ENCODE results near the gene KCNC1.

- TF ChIP-seq CTCF (conservative IDR thresholded peaks at IDR 0.05 in 1 of 2, IDR thresholded peaks at IDR 0.05 in 1 of 2; ENCODE audit: low read depth in 1 of 2, low read length in 2 of 2) (no peak), EZH2 (IDR thresholded peaks at IDR 0.05; ENCODE audit: low read length, missing control alignments) (no peak)
Measured at GRCh38 chr11:17765356-17766072, 30.9 kb downstream of the KCNC1 start.
